Eye (tissue), 1 donor: ENCODE results near the gene AIRE.

Experiments used
- DNase-seq: peaks from one replicate; pipeline ENCODE4 v3.0.0-alpha.2; 2015

The AIRE gene

GRCh38 chr21:44305691-44306090 lies 20.0 kb downstream of the AIRE start:
- no peak for DNase-seq

- DNase-seq, result no peak
Measured at GRCh38 chr21:44306936-44307704, 21.4 kb downstream of the AIRE start.

GRCh38 chr21:44310628-44311507 lies 25.2 kb downstream of the AIRE start:
- DNase-seq, result no peak

GRCh38 chr21:44312089-44312488 lies 26.4 kb downstream of the AIRE start:
- no peak for DNase-seq

GRCh38 chr21:44312716-44313115 lies 27.0 kb downstream of the AIRE start:
- DNase-seq, result no peak

- no peak for DNase-seq
Measured at GRCh38 chr21:44313451-44313850, 27.8 kb downstream of the AIRE start.

GRCh38 chr21:44314128-44314527 lies 28.5 kb downstream of the AIRE start:
- DNase-seq, result no peak

- no peak for DNase-seq
Measured at GRCh38 chr21:44314561-44314960, 28.9 kb downstream of the AIRE start.

- no peak for DNase-seq
Measured at GRCh38 chr21:44315691-44316203, 30.1 kb downstream of the AIRE start.

GRCh38 chr21:44316277-44316900 lies 30.7 kb downstream of the AIRE start:
- no peak for DNase-seq

GRCh38 chr21:44317241-44317782 lies 31.6 kb downstream of the AIRE start:
- no peak for DNase-seq

GRCh38 chr21:44317871-44318270 lies 32.2 kb downstream of the AIRE start:
- DNase-seq, result no peak

GRCh38 chr21:44318489-44319285 lies 33.0 kb downstream of the AIRE start:
- DNase-seq, result no peak

GRCh38 chr21:44319407-44320065 lies 33.9 kb downstream of the AIRE start:
- no peak for DNase-seq

GRCh38 chr21:44320847-44321246 lies 35.2 kb downstream of the AIRE start:
- no peak for DNase-seq

- DNase-seq, result no peak
Measured at GRCh38 chr21:44321846-44322450, 36.3 kb downstream of the AIRE start.

GRCh38 chr21:44322621-44323325 lies 37.1 kb downstream of the AIRE start:
- no peak for DNase-seq

GRCh38 chr21:44323591-44323990 lies 37.9 kb downstream of the AIRE start:
- DNase-seq, result no peak

GRCh38 chr21:44324106-44324853 lies 38.6 kb downstream of the AIRE start:
- no peak for DNase-seq

- DNase-seq, result no peak
Measured at GRCh38 chr21:44324854-44325107, 39.1 kb downstream of the AIRE start.
